Endothelial cell (in vitro differentiated cells): Measurements from ENCODE around the gene GTF2H1. TPM values are rescaled to one million over a fixed set of nuclear protein-coding genes. Genes with fewer than 3 reads are reported as not detected.

Experiments used
- DNase-seq: peaks from one replicate; pipeline ENCODE4 v3.0.0; 2021; ENCODE audit warnings: low spot score
- H3K27ac Mint-ChIP-seq: one replicate; pipeline ENCODE4 v1.8.0; 2021; ENCODE audit warnings: mixed read lengths, inconsistent platforms; ENCODE audit not compliant: unreplicated experiment
- H3K27me3 Mint-ChIP-seq: one replicate; pipeline ENCODE4 v1.8.0; 2021; ENCODE audit warnings: mild to moderate bottlenecking, moderate library complexity, mixed read lengths, inconsistent platforms; ENCODE audit not compliant: unreplicated experiment
- H3K36me3 Mint-ChIP-seq: one replicate; pipeline ENCODE4 v1.8.0; 2021; ENCODE audit warnings: mild to moderate bottlenecking, low read depth, mixed read lengths, inconsistent platforms; ENCODE audit not compliant: unreplicated experiment
- H3K4me1 Mint-ChIP-seq: one replicate; pipeline ENCODE4 v1.8.0; 2021; ENCODE audit warnings: mild to moderate bottlenecking, mixed read lengths, inconsistent platforms; ENCODE audit not compliant: unreplicated experiment
- H3K4me3 Mint-ChIP-seq: one replicate; pipeline ENCODE4 v1.8.0; 2021; ENCODE audit warnings: mild to moderate bottlenecking, mixed read lengths, inconsistent platforms; ENCODE audit not compliant: unreplicated experiment
- H3K9me3 Mint-ChIP-seq: one replicate; pipeline ENCODE4 v1.8.0; 2021; ENCODE audit warnings: mixed read lengths, inconsistent platforms; ENCODE audit not compliant: unreplicated experiment
- CTCF ChIP-seq: fragments of 200-600 bp; sonication (generic); IDR thresholded peaks from one replicate; pipeline ENCODE4 v1.5.0; 2021; ENCODE audit warnings: antibody characterized with exemption; ENCODE audit not compliant: unreplicated experiment
- total RNA-seq: library from RNA; stranded (reverse); fragmentation: NEBNext Ultra II Directional; extraction: Animal tissue kit (Norgen Biotek cat#: 25700); gene quantifications from one replicate; pipeline ENCODE4 v1.2.1, GENCODE V29; 2021; ENCODE audit not compliant: unreplicated experiment

GTF2H1 gene
- total RNA-seq, 1 donor from 2014 or later = 35.9 TPM

GRCh38 chr11:18361154-18361553, 38.8 kb downstream of the GTF2H1 start:
- peaks cover 15% of the 10 kb centered on the region for H3K36me3 Mint-ChIP-seq
- no peak overlapping the region for H3K4me3 Mint-ChIP-seq
- TF ChIP-seq CTCF = no peak
- H3K27me3 Mint-ChIP-seq = no peaks in the 10 kb centered on the region
- H3K4me1 Mint-ChIP-seq = no peaks in the 10 kb centered on the region
- H3K27ac Mint-ChIP-seq = no peak overlapping the region
- no peaks in the 10 kb centered on the region for H3K9me3 Mint-ChIP-seq
- DNase-seq = no peak

- TF ChIP-seq CTCF = no peak
- Mint-ChIP-seq H3K4me3 (no peak overlapping the region), H3K4me1 (no peaks in the 10 kb centered on the region), H3K27me3 (no peaks in the 10 kb centered on the region), H3K9me3 (no peaks in the 10 kb centered on the region), H3K27ac (no peak overlapping the region), H3K36me3 (peaks cover 8% of the 10 kb centered on the region)
- DNase-seq = no peak
Observed at GRCh38 chr11:18364495-18365073, 42.2 kb downstream of the GTF2H1 start.

GRCh38 chr11:18365741-18366140, 43.4 kb downstream of the GTF2H1 start:
- no peak overlapping the region for H3K4me3 Mint-ChIP-seq
- H3K27ac Mint-ChIP-seq = no peak overlapping the region
- no peak for TF ChIP-seq CTCF
- peaks cover 8% of the 10 kb centered on the region for H3K36me3 Mint-ChIP-seq
- H3K9me3 Mint-ChIP-seq = no peaks in the 10 kb centered on the region
- H3K27me3 Mint-ChIP-seq = no peaks in the 10 kb centered on the region
- no peaks in the 10 kb centered on the region for H3K4me1 Mint-ChIP-seq
- no peak for DNase-seq

GRCh38 chr11:18366286-18366685, 43.9 kb downstream of the GTF2H1 start:
- no peak for DNase-seq
- no peak for TF ChIP-seq CTCF
- no peaks in the 10 kb centered on the region for H3K27me3 Mint-ChIP-seq
- H3K36me3 Mint-ChIP-seq = peaks cover 8% of the 10 kb centered on the region
- H3K27ac Mint-ChIP-seq = no peak overlapping the region
- H3K9me3 Mint-ChIP-seq = no peaks in the 10 kb centered on the region
- H3K4me3 Mint-ChIP-seq = no peak overlapping the region
- H3K4me1 Mint-ChIP-seq = no peaks in the 10 kb centered on the region

GRCh38 chr11:18367431-18367830, 45.1 kb downstream of the GTF2H1 start:
- no peak for TF ChIP-seq CTCF
- no peak overlapping the region for H3K27ac Mint-ChIP-seq
- H3K4me1 Mint-ChIP-seq = no peaks in the 10 kb centered on the region
- no peaks in the 10 kb centered on the region for H3K27me3 Mint-ChIP-seq
- no peak for DNase-seq
- no peak overlapping the region for H3K4me3 Mint-ChIP-seq
- H3K36me3 Mint-ChIP-seq = peaks cover 8% of the 10 kb centered on the region
- no peaks in the 10 kb centered on the region for H3K9me3 Mint-ChIP-seq
